ENCODE data around the gene SH3PXD2A.

GRCh38 chr10:103696094-103696410 is 159.3 kb downstream of the SH3PXD2A start:
- TF ChIP-seq, protein P1, sequence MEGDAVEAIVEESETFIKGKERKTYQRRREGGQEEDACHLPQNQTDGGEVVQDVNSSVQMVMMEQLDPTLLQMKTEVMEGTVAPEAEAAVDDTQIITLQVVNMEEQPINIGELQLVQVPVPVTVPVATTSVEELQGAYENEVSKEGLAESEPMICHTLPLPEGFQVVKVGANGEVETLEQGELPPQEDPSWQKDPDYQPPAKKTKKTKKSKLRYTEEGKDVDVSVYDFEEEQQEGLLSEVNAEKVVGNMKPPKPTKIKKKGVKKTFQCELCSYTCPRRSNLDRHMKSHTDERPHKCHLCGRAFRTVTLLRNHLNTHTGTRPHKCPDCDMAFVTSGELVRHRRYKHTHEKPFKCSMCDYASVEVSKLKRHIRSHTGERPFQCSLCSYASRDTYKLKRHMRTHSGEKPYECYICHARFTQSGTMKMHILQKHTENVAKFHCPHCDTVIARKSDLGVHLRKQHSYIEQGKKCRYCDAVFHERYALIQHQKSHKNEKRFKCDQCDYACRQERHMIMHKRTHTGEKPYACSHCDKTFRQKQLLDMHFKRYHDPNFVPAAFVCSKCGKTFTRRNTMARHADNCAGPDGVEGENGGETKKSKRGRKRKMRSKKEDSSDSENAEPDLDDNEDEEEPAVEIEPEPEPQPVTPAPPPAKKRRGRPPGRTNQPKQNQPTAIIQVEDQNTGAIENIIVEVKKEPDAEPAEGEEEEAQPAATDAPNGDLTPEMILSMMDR (tag by site-specific recombination; IDR thresholded peaks at IDR 0.05): no peak
- TF ChIP-seq KLF17 (tag by site-specific recombination; IDR thresholded peaks at IDR 0.05) (no peak), ZNF266 (tag by site-specific recombination; IDR thresholded peaks at IDR 0.05; ENCODE audit: low read depth) (no peak)
- TF ChIP-seq, protein P2, sequence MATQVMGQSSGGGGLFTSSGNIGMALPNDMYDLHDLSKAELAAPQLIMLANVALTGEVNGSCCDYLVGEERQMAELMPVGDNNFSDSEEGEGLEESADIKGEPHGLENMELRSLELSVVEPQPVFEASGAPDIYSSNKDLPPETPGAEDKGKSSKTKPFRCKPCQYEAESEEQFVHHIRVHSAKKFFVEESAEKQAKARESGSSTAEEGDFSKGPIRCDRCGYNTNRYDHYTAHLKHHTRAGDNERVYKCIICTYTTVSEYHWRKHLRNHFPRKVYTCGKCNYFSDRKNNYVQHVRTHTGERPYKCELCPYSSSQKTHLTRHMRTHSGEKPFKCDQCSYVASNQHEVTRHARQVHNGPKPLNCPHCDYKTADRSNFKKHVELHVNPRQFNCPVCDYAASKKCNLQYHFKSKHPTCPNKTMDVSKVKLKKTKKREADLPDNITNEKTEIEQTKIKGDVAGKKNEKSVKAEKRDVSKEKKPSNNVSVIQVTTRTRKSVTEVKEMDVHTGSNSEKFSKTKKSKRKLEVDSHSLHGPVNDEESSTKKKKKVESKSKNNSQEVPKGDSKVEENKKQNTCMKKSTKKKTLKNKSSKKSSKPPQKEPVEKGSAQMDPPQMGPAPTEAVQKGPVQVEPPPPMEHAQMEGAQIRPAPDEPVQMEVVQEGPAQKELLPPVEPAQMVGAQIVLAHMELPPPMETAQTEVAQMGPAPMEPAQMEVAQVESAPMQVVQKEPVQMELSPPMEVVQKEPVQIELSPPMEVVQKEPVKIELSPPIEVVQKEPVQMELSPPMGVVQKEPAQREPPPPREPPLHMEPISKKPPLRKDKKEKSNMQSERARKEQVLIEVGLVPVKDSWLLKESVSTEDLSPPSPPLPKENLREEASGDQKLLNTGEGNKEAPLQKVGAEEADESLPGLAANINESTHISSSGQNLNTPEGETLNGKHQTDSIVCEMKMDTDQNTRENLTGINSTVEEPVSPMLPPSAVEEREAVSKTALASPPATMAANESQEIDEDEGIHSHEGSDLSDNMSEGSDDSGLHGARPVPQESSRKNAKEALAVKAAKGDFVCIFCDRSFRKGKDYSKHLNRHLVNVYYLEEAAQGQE (tag by site-specific recombination; IDR thresholded peaks at IDR 0.05): no peak
